C4-2B (cell line): Measurements from ENCODE around the gene PDHX.

ENCODE experiments used
- ZFX ChIP-seq: fragments of 450-650 bp; IDR thresholded peaks from 2 replicates; pipeline ENCODE4 v1.6.1; 2017
- TF ChIP-seq, protein P1 (sequence below): fragments of 450-650 bp; conservative IDR thresholded peaks from 2 replicates; pipeline ENCODE4 v1.5.1; 2017; ENCODE audit warnings: mild to moderate bottlenecking

DNA sequence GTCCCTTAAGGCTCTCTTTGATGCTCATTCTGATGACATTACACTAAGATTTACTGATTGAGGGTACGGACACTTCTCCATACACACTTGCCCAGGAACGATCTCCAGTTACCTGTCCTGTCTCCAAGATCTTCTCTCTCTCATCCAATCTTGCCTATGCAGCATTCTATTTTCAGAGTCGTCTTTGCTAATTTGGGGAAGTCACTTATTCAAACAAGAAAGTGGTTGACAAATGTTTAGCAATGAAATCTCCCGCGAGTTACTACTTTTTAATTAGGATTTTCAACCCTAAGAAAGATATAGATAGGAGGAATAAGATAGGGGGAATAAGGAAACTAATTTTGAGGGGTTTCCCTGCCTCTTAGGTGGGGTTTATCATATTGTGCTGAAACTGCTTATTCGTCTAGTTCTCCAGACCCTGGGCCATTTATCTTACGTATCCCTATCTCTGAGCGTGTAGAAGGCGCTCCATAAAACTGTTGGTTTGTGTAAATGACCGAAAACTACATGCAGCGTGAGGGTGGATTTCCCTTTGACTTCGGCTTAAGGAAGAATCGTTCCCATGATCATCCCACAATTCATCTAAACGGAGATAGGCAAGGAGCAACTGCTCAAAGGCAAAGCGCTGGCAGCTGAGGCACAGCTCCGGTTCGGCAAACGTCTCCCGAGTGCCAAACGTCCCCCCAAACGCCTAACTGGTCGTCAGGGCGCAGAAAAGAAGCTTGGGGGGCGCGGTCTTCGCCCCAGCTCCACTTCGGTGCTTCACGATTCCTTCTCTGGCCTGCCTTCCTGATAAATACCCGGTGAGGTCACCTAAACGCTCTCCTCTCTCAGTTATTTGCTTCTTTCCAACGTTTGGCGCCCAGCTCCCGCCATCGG is 1.0 kb upstream of the PDHX start:
- TF ChIP-seq, protein P1, sequence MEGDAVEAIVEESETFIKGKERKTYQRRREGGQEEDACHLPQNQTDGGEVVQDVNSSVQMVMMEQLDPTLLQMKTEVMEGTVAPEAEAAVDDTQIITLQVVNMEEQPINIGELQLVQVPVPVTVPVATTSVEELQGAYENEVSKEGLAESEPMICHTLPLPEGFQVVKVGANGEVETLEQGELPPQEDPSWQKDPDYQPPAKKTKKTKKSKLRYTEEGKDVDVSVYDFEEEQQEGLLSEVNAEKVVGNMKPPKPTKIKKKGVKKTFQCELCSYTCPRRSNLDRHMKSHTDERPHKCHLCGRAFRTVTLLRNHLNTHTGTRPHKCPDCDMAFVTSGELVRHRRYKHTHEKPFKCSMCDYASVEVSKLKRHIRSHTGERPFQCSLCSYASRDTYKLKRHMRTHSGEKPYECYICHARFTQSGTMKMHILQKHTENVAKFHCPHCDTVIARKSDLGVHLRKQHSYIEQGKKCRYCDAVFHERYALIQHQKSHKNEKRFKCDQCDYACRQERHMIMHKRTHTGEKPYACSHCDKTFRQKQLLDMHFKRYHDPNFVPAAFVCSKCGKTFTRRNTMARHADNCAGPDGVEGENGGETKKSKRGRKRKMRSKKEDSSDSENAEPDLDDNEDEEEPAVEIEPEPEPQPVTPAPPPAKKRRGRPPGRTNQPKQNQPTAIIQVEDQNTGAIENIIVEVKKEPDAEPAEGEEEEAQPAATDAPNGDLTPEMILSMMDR = no peak
- TF ChIP-seq ZFX = no peak
